HEK293 (cell line): ENCODE measurements around the gene BCL2.

ENCODE experiments used
- TCF7L2 ChIP-seq: IDR thresholded peaks from 2 replicates; pipeline ENCODE4 v1.6.1; 2011; ENCODE audit warnings: low read depth, mild to moderate bottlenecking, inconsistent platforms, low read length, moderate library complexity, borderline replicate concordance
- ZBTB21 ChIP-seq: fragments of 450-650 bp; formaldehyde crosslinking; IDR thresholded peaks from 2 replicates; pipeline ENCODE4 v1.5.1; 2017; ENCODE audit warnings: missing biosample characterization, missing genetic modification characterization
- ZNF24 ChIP-seq: fragments of 450-650 bp; formaldehyde crosslinking; IDR thresholded peaks from 2 replicates; pipeline ENCODE4 v1.5.1; 2016; ENCODE audit warnings: missing biosample characterization, missing genetic modification characterization
- ZNF335 ChIP-seq: fragments of 450-650 bp; formaldehyde crosslinking; conservative IDR thresholded peaks from 2 replicates; pipeline ENCODE4 v1.5.1; 2016; ENCODE audit warnings: missing biosample characterization, missing genetic modification characterization
- ZNF350 ChIP-seq: fragments of 450-650 bp; formaldehyde crosslinking; IDR thresholded peaks from 2 replicates; pipeline ENCODE4 v1.5.0; 2017; ENCODE audit warnings: missing biosample characterization, mild to moderate bottlenecking, missing genetic modification characterization
- ZNF416 ChIP-seq: fragments of 450-650 bp; formaldehyde crosslinking; IDR thresholded peaks from 2 replicates; pipeline ENCODE4 v1.5.1; 2016; ENCODE audit warnings: missing biosample characterization, missing genetic modification characterization
- TF ChIP-seq, protein P1 (sequence below): fragments of 450-650 bp; formaldehyde crosslinking; IDR thresholded peaks from 2 replicates; pipeline ENCODE4 v1.5.1; 2016; ENCODE audit warnings: missing biosample characterization, missing genetic modification characterization

DNA sequence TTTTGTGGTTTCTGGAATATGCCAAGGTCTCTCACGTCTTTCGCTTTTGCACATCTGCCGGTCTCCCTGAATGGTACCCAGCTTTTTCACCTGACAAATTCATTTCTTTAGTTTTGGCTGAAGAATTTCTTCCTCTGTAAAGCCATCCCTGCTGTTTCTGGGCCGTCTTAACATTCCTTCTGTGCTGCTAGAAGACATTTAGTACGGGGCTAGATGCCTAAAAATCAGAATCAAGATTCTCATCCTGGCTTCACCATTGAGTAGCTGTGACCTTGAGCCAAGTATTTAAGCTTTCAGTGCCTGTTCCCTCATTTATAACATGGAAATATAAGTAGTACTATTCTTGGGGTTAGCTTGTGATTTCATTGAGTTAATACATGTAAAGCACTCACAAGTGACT is 6.4 kb upstream of the BCL2 start:
- TF ChIP-seq ZNF416 (tag by site-specific recombination): no peak
- no peak for TF ChIP-seq ZNF335 (tag by site-specific recombination)
- no peak for TF ChIP-seq ZNF24 (tag by site-specific recombination)
- no peak for TF ChIP-seq ZNF350
- TF ChIP-seq TCF7L2: no peak
- TF ChIP-seq, protein P1, sequence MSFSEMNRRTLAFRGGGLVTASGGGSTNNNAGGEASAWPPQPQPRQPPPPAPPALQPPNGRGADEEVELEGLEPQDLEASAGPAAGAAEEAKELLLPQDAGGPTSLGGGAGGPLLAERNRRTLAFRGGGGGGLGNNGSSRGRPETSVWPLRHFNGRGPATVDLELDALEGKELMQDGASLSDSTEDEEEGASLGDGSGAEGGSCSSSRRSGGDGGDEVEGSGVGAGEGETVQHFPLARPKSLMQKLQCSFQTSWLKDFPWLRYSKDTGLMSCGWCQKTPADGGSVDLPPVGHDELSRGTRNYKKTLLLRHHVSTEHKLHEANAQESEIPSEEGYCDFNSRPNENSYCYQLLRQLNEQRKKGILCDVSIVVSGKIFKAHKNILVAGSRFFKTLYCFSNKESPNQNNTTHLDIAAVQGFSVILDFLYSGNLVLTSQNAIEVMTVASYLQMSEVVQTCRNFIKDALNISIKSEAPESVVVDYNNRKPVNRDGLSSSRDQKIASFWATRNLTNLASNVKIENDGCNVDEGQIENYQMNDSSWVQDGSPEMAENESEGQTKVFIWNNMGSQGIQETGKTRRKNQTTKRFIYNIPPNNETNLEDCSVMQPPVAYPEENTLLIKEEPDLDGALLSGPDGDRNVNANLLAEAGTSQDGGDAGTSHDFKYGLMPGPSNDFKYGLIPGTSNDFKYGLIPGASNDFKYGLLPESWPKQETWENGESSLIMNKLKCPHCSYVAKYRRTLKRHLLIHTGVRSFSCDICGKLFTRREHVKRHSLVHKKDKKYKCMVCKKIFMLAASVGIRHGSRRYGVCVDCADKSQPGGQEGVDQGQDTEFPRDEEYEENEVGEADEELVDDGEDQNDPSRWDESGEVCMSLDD (tag by site-specific recombination): no peak
- TF ChIP-seq ZBTB21 (tag by site-specific recombination): no peak
